ENCODE measurements around the gene DNAI7. TPM values are rescaled to one million over a fixed set of nuclear protein-coding genes. Genes with fewer than 3 reads are reported as not detected.

The DNAI7 gene
- total and polyA plus RNA-seq, 4 donors = 0.07 to 0.17 (median 0.14) TPM; not detected in 1

GRCh38 chr12:25123126-25123525 is 71.8 kb downstream of the DNAI7 start (continued):
- TF ChIP-seq, protein P1, sequence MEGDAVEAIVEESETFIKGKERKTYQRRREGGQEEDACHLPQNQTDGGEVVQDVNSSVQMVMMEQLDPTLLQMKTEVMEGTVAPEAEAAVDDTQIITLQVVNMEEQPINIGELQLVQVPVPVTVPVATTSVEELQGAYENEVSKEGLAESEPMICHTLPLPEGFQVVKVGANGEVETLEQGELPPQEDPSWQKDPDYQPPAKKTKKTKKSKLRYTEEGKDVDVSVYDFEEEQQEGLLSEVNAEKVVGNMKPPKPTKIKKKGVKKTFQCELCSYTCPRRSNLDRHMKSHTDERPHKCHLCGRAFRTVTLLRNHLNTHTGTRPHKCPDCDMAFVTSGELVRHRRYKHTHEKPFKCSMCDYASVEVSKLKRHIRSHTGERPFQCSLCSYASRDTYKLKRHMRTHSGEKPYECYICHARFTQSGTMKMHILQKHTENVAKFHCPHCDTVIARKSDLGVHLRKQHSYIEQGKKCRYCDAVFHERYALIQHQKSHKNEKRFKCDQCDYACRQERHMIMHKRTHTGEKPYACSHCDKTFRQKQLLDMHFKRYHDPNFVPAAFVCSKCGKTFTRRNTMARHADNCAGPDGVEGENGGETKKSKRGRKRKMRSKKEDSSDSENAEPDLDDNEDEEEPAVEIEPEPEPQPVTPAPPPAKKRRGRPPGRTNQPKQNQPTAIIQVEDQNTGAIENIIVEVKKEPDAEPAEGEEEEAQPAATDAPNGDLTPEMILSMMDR (IDR thresholded peaks at IDR 0.05; ENCODE audit: low read depth, low read length, missing input control) = no peak
- TF ChIP-seq FOXA2 (IDR thresholded peaks at IDR 0.05) (no peak), TAF1 (conservative IDR thresholded peaks at IDR 0.05) (no peak), RXRA (IDR thresholded peaks at IDR 0.05) (no peak)

GRCh38 chr12:25121916-25122315 is 73.0 kb downstream of the DNAI7 start:
- DNase-seq (ENCODE audit: low spot score) = no peak
- H3K27me3 ChIP-seq (ENCODE audit: control insufficient read depth in 4 of 4, insufficient read depth in 4 of 4, low read length in 3 of 4) = no peaks in the 10 kb centered on the region
- no peaks in the 10 kb centered on the region for H3K9me3 ChIP-seq (ENCODE audit: control insufficient read depth in 4 of 4, low read length in 3 of 4)
- H3K36me3 ChIP-seq (ENCODE audit: control insufficient read depth in 4 of 4, insufficient read depth in 3 of 4, low read depth in 1 of 4, low read length in 3 of 4) = no peaks in the 10 kb centered on the region
- no peak for TF ChIP-seq NR2F2 (IDR thresholded peaks at IDR 0.05)
- no peak for TF ChIP-seq HNF4G (IDR thresholded peaks at IDR 0.05)
- TF ChIP-seq, protein P1 (IDR thresholded peaks at IDR 0.05; ENCODE audit: low read depth, low read length, missing input control) = no peak
- no peak for TF ChIP-seq EGR1 (IDR thresholded peaks at IDR 0.05; ENCODE audit: low read depth in 2 of 2)
- no peak for TF ChIP-seq ATF3 (IDR thresholded peaks at IDR 0.05)
- no peak for TF ChIP-seq YY1 (IDR thresholded peaks at IDR 0.05)
- no peak for TF ChIP-seq TAF1 (conservative IDR thresholded peaks at IDR 0.05)
- TF ChIP-seq, protein P2, sequence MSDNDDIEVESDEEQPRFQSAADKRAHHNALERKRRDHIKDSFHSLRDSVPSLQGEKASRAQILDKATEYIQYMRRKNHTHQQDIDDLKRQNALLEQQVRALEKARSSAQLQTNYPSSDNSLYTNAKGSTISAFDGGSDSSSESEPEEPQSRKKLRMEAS (IDR thresholded peaks at IDR 0.05) = no peak
- TF ChIP-seq HNF4A (conservative IDR thresholded peaks at IDR 0.05) = no peak
- H3K9ac ChIP-seq (ENCODE audit: low read depth in 1 of 2, low read length in 2 of 2) = no peak overlapping the region
- H3K4me3 ChIP-seq (ENCODE audit: low read depth in 1 of 3, low read length in 3 of 3) = no peak overlapping the region
- H3K27ac ChIP-seq (ENCODE audit: low read depth in 1 of 2, low read length in 2 of 2) = no peak overlapping the region
- H3K4me1 ChIP-seq (ENCODE audit: control insufficient read depth in 4 of 4, insufficient read depth in 4 of 4, low read length in 3 of 4) = no peaks in the 10 kb centered on the region
- WGBS = 91% methylated on average over 3 of the region's 3 CpGs

GRCh38 chr12:25121110-25121509 is 73.8 kb downstream of the DNAI7 start:
- Histone ChIP-seq H3K4me3 (ENCODE audit: low read depth in 1 of 3, low read length in 3 of 3) (no peak overlapping the region), H3K27ac (ENCODE audit: low read depth in 1 of 2, low read length in 2 of 2) (no peak overlapping the region), H3K9me3 (ENCODE audit: control insufficient read depth in 4 of 4, low read length in 3 of 4) (no peaks in the 10 kb centered on the region), H3K4me1 (ENCODE audit: control insufficient read depth in 4 of 4, insufficient read depth in 4 of 4, low read length in 3 of 4) (no peaks in the 10 kb centered on the region), H3K36me3 (ENCODE audit: control insufficient read depth in 4 of 4, insufficient read depth in 3 of 4, low read depth in 1 of 4, low read length in 3 of 4) (no peaks in the 10 kb centered on the region), H3K27me3 (ENCODE audit: control insufficient read depth in 4 of 4, insufficient read depth in 4 of 4, low read length in 3 of 4) (no peaks in the 10 kb centered on the region), H3K9ac (ENCODE audit: low read depth in 1 of 2, low read length in 2 of 2) (no peak overlapping the region)
- DNase-seq (ENCODE audit: low spot score) = no peak
- 90% methylated on average over 6 of the region's 6 CpGs for WGBS
- TF ChIP-seq NR2F2 (IDR thresholded peaks at IDR 0.05) = no peak
- no peak for TF ChIP-seq RAD21 (IDR thresholded peaks at IDR 0.05)
- no peak for TF ChIP-seq GABPA (IDR thresholded peaks at IDR 0.05 in 1 of 2, conservative IDR thresholded peaks at IDR 0.05 in 1 of 2)

All from liver (tissue), 9 donors.